GM19351 (cell line): Measurements from ENCODE around the gene UPP1.
"Not testable (repeated sequence)": the region's sequence is repeated elsewhere in the genome, so short reads cannot be mapped to it uniquely, and the experiment has no call there.

ENCODE experiments used
- ATAC-seq: cut with Tn5 transposase; IDR thresholded peaks from one replicate; pipeline ENCODE4 v1.9.1; 2021; ENCODE audit warnings: mild to moderate bottlenecking, moderate library complexity; ENCODE audit not compliant: unreplicated experiment

UPP1 gene

DNA sequence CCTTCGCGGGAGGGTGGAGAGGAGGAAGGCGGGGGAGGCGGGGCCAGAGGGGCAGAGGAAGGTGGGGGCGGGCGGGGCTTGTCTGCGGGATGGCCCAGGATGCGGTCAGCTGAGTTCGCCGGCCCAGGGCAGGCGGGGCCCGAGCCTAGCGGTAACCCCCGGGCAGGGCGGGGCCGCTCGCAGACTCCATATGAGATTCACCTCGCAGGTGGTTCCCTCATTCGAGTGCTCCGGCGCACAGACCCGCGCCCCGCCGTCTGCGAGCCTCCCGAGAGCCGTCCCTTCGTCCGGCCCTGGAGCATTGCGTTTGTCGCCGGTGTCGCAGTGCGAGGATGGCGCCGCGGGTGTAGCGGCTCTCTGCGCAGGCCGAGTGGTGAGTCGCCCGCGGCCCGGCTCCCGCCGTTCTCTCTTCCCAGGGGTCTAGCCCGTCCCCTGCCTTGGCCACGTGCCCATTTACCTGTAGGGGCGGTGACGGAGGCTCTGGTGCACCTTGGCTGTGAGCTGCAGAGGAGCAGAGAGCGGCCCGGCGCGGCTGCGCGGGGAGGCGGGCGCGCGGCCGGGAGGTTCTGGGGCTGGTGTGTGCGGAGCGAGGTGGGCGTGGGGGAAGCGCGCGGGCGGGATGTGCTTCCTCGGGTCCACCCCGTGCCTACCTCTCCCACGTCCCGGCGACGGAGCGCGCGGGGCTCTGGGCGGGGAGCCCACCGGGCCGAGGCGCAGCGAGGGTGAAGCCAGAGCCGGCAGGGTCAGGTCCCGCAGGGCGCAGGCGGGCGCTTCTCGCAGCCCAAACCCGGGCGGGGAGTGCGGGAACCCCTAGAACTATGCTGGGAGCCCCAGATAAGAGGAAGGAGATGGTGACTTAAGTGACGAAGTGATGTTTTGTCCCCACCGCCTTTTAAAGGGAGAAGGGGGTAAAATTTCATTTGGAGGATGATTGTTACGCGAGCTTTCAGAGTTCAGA lies at the start of gene UPP1:
TSS of gene UPP1 (plus strand) at position 220 of the 958 bp plus-strand sequence. CDS start 5,519 bp downstream, outside the sequence.
- peak; percentile 54 for ATAC-seq

DNA sequence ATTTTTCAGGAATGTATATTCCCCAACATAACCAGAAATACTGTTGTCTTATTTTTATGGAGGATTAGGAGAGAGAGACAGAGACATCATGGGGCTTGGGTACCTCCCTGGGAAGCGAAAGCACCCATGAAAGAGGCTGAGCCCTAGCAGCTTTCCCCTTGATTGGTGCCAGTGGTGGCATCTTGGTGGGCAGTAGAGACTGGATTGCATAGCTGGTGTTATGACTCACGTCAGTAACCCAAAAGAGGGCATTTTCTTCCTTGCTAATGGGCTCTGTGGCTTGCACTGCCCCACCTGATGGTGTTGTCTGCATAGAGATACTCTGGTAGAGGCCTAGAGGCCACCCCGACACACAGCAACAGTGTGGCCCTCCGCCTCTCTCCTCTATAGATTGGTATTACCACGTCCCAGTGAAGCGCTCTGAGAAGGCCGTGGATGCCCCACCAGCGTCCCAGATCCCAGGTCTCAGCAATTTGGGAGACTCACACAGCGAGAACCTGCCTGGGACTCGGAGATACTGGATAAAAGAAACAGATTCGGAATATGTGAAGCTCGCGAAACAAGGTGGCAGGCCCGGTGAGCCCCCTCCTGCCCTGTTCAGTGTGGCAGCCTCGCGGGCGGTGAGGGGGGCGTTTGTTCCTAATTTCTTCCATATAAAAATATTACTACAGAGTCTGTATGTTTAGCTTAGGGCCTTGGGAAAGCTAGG lies 48.0 kb upstream of the UPP1 start:
- no peak for ATAC-seq

- ATAC-seq, result no peak
Observed at GRCh38 chr7:48041653-48041970, 47.5 kb upstream of the UPP1 start.

- ATAC-seq, result no peak
Observed at GRCh38 chr7:48042216-48042615, 46.8 kb upstream of the UPP1 start.

GRCh38 chr7:48042636-48043035 lies 46.4 kb upstream of the UPP1 start:
- no peak for ATAC-seq

- ATAC-seq, result no peak
Observed at GRCh38 chr7:48045195-48045765, 43.8 kb upstream of the UPP1 start.

- peak; percentile 62 for ATAC-seq
Observed at GRCh38 chr7:48046458-48046857, 42.6 kb upstream of the UPP1 start.

- no peak for ATAC-seq
Observed at GRCh38 chr7:48048113-48048512, 41.0 kb upstream of the UPP1 start.

DNA sequence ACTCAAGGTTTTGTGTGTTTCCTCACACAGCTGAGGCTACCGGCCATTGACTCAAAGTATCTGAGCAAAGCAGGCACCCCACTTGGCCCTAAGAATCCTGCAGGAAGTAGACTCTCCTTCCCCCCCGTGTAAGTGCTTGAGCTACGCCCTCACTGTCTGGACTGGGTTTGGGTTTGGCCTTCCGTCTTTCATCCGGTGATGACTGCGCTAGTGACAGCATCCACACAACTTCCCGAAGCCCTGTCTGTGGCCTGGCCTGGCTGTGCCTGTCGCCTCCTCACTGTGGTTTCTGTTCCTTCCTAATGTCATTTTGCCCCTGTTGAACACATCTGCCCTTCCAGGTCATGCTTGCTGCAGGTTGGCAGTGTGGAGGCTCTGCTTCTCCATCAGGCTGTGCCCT lies 39.2 kb upstream of the UPP1 start:
- no peak for ATAC-seq

GRCh38 chr7:48052748-48053147 lies 36.3 kb upstream of the UPP1 start:
- ATAC-seq, result peak; percentile 92

GRCh38 chr7:48053736-48054135 lies 35.3 kb upstream of the UPP1 start:
- no peak for ATAC-seq

DNA sequence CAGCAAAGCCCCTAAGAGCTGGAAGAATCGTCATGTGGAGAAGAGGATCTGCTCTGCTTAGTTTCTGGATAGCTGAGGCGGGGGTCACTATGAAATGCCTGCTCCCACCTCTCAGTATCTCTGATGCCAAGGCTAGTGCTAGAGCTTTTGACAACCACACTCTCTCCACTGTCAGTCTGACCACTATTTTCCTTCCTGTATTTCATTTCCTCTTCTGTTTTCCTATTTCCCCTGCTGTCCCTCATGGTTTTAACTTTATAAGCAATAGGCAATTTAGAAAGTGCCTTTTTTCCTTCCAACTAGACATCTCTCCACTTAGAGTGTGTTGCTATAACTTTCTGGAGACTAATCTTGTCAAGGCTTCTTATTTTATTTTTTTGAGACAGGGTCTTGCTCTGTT lies 30.1 kb upstream of the UPP1 start:
- ATAC-seq, result no peak

DNA sequence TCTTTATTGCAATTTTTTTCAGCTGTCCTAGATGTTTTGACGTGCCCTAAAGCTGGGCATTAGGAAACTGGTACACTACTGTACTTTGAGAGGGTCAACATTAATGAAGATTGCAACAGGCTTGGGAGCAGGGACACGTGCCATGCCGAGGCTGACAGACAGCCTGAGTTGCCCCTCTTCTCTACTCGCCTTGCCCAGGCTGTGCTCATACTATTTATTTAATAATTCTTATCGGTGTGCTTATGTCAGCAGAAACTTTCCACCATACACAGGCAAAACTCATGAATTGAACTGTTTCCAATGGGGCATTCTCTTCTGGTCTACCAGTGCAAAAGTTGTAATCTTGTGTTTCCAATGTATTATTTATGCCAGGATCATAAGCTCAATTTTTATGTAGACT lies 29.4 kb upstream of the UPP1 start:
- ATAC-seq, result no peak

- no peak for ATAC-seq
Observed at GRCh38 chr7:48063985-48064384, 25.1 kb upstream of the UPP1 start.

- ATAC-seq, result no peak
Observed at GRCh38 chr7:48067475-48067874, 21.6 kb upstream of the UPP1 start.

- no peak for ATAC-seq
Observed at GRCh38 chr7:48074204-48074654, 14.8 kb upstream of the UPP1 start.

DNA sequence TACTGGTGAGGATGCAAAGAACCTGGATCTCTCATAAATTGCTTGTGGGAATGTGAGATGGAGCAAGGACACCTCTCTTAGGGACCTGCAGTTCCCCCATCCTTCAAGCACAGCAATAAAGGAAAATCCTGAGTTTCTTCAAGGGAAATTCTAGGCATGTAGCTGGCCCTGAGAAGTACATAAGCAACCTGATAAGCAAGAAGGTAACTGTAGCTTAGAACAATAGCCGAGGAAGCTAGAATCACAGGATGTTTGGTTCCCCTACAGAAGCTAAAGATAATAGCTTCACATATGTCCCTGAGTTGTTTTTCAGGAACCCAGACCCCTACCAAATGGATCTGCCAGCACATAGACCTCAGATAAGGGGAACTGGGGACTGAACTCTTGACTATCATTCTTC lies 11.6 kb upstream of the UPP1 start:
- no peak for ATAC-seq

- ATAC-seq, result no peak
Observed at GRCh38 chr7:48078470-48078869, 10.6 kb upstream of the UPP1 start.

DNA sequence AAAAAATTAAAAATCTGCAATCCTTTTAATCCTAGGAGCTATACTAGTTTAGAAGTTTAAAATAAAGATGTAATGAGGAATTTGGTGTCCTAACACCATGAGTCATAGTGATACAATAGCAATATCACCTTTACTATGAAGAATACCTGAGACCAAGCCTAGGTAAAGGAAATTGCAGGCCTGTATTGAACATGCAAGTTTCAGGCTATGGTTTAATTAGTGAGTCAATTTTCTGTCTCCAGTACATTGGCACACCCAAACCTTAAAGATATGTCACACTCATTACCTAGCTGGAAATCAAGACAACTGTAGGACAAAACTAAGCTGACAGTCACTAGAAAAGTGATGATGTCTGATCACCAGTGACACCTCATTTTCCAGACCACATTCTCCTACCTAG lies 6.7 kb upstream of the UPP1 start:
- ATAC-seq, result not testable (repeated sequence)

DNA sequence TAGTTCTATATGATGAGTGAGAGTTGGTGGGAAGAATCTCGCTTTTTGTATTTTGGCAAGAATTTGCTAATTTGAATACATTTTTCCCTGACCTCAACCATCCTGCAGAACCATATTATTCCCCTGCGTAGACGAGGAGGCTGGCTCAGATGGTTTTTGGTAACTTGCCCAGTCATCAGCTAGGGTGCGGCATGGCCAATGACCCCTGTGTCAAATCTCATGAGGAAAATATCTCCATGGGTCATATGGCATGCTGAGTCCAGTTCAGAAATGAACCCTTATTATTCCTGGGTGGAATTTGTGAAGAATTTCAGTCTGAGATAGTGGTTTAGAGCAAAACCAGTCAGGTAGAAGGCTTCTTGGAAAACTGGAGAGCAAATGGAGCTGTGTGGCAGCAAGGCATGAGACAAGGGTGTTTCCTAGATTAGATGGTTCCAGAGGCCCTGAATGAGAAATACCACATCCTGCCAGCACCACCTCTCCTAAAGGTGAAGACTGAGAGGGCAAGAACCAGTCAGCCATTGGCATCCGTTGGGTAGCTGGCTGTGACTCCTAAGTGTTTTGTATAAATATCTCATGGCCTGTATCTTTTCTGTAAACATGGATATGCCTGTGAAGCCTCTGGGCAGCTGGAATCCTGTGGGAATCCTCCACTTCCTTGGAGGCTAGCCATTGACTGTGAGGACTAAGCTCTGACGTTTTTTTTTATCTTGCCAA lies 5.8 kb upstream of the UPP1 start:
- no peak for ATAC-seq
